Measurements from ENCODE around the gene TMEM184A. TPM values are rescaled to one million over a fixed set of nuclear protein-coding genes. Genes with fewer than 3 reads are reported as not detected.

Gene TMEM184A
- total RNA-seq, 2 donors from 2014 or later: 0.28 TPM; not detected in 1

- Histone ChIP-seq H3K27ac (no peak overlapping the region), H3K4me1 (peaks cover 0 to 29% of the 10 kb centered on the region in 2 donors), H3K4me3 (no peak overlapping the region), H3K27me3 (no peaks in the 10 kb centered on the region), H3K36me3 (peaks cover 55% of the 10 kb centered on the region), H3K9me3 (no peaks in the 10 kb centered on the region)
- no peak for DNase-seq (ENCODE audit: low spot score)
- TF ChIP-seq CTCF (IDR thresholded peaks at IDR 0.05): no peak
Observed at GRCh38 chr7:1542329-1542728, 13.7 kb downstream of the TMEM184A start.

GRCh38 chr7:1541431-1542162 is 14.4 kb downstream of the TMEM184A start:
- no peak for TF ChIP-seq CTCF (IDR thresholded peaks at IDR 0.05)
- Histone ChIP-seq H3K9me3 (no peaks in the 10 kb centered on the region), H3K36me3 (peaks cover 55% of the 10 kb centered on the region), H3K27me3 (no peaks in the 10 kb centered on the region), H3K4me1 (peaks cover 0 to 34% of the 10 kb centered on the region in 2 donors), H3K4me3 (no peak overlapping the region), H3K27ac (no peak overlapping the region)
- no peak for DNase-seq (ENCODE audit: low spot score)

- Histone ChIP-seq H3K36me3 (peaks cover 55% of the 10 kb centered on the region), H3K27ac (no peak overlapping the region), H3K4me3 (no peak overlapping the region), H3K9me3 (no peaks in the 10 kb centered on the region), H3K4me1 (peaks cover 0 to 41% of the 10 kb centered on the region in 2 donors), H3K27me3 (no peaks in the 10 kb centered on the region)
- no peak for DNase-seq (ENCODE audit: low spot score)
- no peak for TF ChIP-seq CTCF (IDR thresholded peaks at IDR 0.05)
Observed at GRCh38 chr7:1540776-1541271, 15.2 kb downstream of the TMEM184A start.

GRCh38 chr7:1539882-1540775 is 15.9 kb downstream of the TMEM184A start:
- Histone ChIP-seq H3K27me3 (no peaks in the 10 kb centered on the region), H3K4me3 (no peak overlapping the region), H3K36me3 (peaks cover 61% of the 10 kb centered on the region), H3K27ac (peak overlapping the region; percentile 99 to 100), H3K4me1 (peaks cover 0 to 43% of the 10 kb centered on the region in 2 donors), H3K9me3 (no peaks in the 10 kb centered on the region)
- no peak for DNase-seq (ENCODE audit: low spot score)
- no peak for TF ChIP-seq CTCF (IDR thresholded peaks at IDR 0.05)

- H3K4me3 ChIP-seq: peak overlapping the region; percentile 42 to 58
- H3K4me1 ChIP-seq: peaks cover 0 to 49% of the 10 kb centered on the region in 2 donors
- no peak for TF ChIP-seq CTCF (IDR thresholded peaks at IDR 0.05)
- DNase-seq (ENCODE audit: low spot score): no peak
- H3K27me3 ChIP-seq: no peaks in the 10 kb centered on the region
- H3K36me3 ChIP-seq: peaks cover 59% of the 10 kb centered on the region
- no peaks in the 10 kb centered on the region for H3K9me3 ChIP-seq
- H3K27ac ChIP-seq: peak overlapping the region; percentile 99 to 100
Observed at GRCh38 chr7:1539181-1539881, 16.7 kb downstream of the TMEM184A start.
